Left colon (tissue), 2 donors: Measurements from ENCODE around the gene RAD51B. TPM values are rescaled to one million over a fixed set of nuclear protein-coding genes. Genes with fewer than 3 reads are reported as not detected.

Experiments
- ATAC-seq: fragments of 200-7000 bp; cut with Tn5 transposase; one replicate; pipeline ENCODE4 v1.9.1; 2020; ENCODE audit warnings: mild to moderate bottlenecking, moderate library complexity
- DNase-seq, 2 donors: peaks; one replicate each; pipeline ENCODE4 v3.0.0-alpha.2; 2020
- intact Hi-C, 2 donors: fragments of 100-400 bp; cut with DNase I in 1 of 2; cut with micrococcal nuclease in 1 of 2; formaldehyde crosslinking; loops; one replicate each; pipeline versions ENCODE4 v1.11.2 to v1.14.0; 2022; cut with DNase I, micrococcal nuclease
- total RNA-seq, 2 donors: library from RNA; stranded (reverse); fragmentation: NEBNext Ultra II Directional; extraction: Animal tissue kit (Norgen Biotek cat#: 25700); gene quantifications; one replicate each; pipeline ENCODE4 v1.2.1, GENCODE V29; 2021
- donor health status: DM: no; HTN: no; CAD: no.
- donor health status: DM: yes; HTN: yes; CAD: no.

RAD51B gene
- total RNA-seq, 2 donors from 2014 or later, result 13.7 to 16.8 TPM

DNA sequence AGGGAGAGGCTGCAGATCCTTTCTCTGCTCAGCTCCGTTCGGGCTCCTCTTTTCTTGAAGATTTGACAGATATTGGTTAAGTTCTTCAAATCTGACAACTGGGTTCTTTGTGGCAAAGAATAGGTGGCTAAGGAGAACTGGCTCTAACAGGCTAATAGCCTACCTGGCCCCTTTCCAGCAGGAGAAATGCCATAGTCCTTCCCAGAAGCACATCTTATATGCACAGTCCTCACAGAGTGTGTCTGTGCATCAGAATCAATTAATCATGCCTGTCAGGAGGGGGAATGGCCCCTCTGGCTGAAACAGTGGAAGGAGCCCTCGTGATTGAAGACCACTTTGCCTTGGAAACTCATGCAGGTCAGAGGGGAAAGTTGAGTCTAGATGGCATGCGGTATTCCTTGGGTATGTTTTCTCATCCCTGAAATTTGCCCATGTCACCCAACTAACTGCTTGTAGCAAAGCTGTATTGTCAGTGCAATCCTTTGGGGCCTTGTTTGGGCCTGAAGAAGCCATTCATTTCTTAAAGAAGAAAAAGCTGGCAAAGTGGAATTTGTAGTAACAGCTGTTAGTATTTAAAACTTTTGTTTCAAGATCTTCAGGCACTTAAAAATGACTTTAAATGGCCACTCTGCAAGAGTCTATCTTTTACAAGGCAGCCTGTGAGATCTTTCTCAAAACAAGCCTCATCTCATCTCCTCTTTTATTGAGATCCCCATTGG, 721.8 kb downstream of the RAD51B start:
- DNase-seq (no peak), ATAC-seq (no peak)
- intact Hi-C loops, result loop anchor here in 1 of 2 donors (10.0 kb wide), 2 partner anchors 297 to 597 kb away; no protein-coding TSS in a partner anchor

DNA sequence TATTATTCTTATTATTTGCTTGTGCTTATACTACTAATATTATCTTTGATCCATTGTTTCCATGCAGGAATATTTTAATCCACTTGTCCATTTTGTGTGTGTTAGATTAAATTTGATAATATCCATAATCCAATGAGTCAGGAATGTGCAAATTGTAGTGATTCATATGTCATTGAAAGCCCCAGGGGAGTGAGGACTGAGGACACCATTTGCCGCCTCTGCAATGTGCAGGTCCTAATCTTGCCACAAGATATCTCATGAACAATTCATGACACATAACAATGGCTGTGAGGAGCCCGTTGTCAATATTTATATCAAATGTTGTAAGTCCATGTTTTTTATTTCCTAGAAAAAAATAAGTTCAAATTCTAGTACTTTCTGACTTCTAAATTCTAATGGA, 722.8 kb downstream of the RAD51B start:
- intact Hi-C loops, result loop anchor here in 1 of 2 donors (10.0 kb wide), 2 partner anchors 298 to 598 kb away; no protein-coding TSS in a partner anchor
- ATAC-seq (no peak), DNase-seq (no peak)

DNA sequence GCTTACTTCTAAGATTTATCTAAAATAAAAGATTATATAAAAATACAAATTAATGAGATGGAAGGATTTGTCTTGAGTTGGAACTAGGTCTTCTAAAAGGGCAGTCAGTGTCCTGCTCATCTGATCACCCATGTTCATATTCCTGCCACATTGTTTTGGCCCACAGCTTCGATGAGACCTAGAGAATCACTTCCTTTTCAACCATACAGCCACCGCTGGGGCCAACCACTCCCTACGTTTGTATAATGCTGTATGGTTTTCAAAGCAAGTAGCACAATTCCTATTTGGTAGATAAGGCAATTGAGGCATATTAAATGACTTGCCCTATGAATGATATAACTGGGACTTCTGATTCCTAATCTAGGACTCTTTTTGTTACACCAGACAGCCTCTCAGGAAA, 723.9 kb downstream of the RAD51B start:
- intact Hi-C loops, result loop anchor here in 1 of 2 donors (10.0 kb wide), 2 partner anchors 299 to 599 kb away; no protein-coding TSS in a partner anchor
- no peak for ATAC-seq
- no peak for DNase-seq

DNA sequence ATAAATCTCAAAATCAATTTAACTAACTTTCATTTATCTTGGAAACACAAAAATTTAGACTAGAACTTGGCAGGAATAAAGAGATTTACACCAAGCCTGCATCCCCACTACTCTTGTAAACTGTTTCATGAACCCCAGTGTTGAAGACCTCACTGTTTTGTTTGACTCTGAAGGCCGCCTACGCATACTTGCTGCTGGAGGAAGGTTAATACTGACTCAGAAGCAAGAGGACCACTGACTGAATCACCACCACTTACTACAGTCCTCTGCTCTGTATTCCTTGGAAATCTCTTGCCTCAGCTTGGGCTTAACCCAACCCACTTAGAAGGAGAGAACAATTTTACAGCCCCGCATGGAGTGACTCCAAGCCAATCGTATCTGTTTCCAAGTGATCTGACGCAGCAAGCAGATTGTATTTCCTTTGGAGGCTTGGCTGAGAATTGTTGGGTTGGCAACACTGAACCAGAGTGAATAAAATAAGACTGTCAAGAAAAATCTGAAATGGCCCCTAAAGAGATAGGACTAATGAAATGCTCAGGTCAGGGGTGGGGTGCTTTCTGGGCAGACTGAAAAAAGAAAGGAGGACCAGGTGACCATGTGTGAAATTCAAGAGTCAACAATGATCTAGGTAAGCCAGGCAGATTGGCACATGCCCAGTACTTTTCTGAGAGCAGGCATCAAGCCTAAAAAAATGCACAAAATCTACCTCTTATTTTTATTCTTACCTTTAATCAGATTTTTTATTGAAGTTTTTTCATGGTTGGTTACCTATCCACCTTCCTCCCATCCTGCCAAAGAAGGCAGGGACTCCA, 724.7 kb downstream of the RAD51B start:
- intact Hi-C loops, result loop anchor here in 1 of 2 donors (10.0 kb wide), 2 partner anchors 299 to 599 kb away; no protein-coding TSS in a partner anchor
- ATAC-seq, result peak; percentile 38
- peak in 1 of 2 donors; percentile 78 for DNase-seq

DNA sequence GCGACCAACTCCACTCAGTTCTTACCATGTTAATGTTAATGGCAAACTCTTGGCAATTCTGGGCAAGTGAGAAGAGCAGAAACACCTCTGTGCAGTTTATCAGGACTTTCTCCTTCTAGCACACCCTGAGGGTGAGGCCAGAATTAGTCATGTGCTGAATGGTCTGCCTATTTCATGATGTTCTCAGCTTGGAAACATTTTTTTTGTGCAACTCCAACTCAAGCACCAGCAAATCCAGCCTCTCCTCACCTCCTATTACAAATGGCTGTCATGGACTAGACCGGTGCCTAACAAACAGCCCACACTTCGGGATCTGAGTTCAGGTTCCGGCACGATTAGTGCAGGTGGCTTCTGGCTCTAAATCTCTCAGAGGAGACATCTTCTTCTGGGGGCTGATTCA, 727.3 kb downstream of the RAD51B start:
- intact Hi-C loops, result loop anchor here in 1 of 2 donors (10.0 kb wide), 2 partner anchors 302 to 602 kb away; no protein-coding TSS in a partner anchor
- DNase-seq, result no peak
- no peak for ATAC-seq

DNA sequence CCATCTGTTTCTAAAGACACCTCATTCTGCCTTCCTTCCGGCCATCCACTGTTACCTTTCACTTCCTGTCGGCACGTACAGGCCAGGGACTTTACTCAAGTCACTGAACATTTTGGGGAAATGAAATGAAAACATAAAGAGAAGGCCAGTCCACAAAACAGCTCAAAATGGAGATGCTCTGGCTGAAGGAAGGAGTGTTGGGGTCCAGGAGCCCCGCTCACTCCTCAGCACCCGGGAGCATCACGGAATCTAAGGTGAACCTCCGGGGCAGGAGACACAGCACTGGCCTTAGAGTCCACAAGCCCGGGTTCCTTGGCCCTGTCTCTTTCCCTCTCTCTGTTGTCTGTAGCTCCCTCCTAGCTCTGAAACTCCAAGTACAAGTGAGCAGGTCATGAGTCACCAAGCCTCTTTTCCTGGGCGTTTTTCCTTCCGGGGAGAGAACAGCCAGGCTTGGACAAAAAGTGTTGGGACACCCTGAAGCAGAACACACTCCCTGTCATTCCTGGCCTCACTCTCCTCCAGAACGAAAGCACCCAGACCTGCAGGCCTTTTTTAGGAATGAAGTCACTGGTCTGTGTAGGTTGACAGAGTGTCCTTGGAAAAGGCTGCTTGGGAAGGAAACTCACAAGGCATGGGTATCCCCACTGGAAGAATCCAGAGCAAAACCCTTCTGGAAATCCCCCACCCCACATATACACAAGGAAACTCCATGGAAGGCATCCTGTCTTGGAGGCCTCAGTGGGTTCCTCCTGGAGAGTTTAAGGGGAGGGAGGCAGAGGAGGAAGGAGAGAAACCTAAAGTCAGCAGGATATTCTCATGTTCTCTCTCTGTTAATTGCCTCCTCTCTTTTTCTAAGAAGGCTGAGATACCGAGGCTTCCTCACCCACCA, 728.0 kb downstream of the RAD51B start:
- DNase-seq, result peak in 1 of 2 donors; percentile 79
- peak; percentile 22 for ATAC-seq
- intact Hi-C loops, result loop anchor here in 1 of 2 donors (10.0 kb wide), 2 partner anchors 303 to 603 kb away; no protein-coding TSS in a partner anchor

DNA sequence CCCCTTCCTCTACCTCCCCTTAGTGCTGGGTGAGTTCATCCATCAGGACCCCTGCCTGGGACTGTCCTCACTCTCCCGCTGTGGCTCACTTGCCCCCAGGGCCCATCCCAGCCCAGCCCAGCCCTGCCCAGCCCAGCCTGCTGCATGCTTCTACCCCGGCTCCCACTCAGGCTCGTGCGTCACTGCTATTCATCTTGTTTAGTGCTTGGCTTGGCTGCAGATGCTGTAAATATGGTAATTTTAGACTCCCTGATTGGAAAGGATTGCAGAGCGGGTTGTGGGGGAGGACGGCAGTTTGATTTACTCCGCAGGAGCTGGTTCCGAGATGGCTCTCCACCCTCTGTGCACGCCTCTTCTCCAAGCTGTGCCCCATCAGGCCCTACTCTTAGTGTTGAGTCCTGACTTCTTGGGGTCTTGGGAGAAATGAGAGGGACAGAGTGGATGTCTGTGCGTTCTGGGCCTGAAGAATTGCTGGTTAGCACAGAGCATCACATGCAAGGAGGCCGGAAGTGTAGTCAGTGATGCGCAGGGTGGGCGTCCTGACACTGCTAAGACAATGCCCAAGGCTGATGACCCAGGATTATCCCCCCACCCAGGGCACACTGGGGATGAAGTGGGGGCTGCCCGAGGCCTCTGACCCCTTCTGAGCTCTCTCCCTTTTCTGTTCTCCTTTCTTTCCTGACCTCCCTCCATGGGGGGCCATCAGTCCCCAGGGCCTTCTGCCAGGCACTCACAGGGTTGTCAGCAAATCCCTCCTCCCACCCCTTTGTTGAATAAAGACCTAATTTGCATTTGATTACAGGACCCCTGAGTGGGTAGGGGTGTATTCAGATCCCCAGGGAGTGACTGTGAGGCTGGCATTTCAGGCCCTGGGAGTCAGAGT, 728.9 kb downstream of the RAD51B start:
- peak; percentile 63 for ATAC-seq
- peak; percentile 56 to 83 for DNase-seq
- intact Hi-C loops, result loop anchor here in 1 of 2 donors (10.0 kb wide), 2 partner anchors 304 to 604 kb away; no protein-coding TSS in a partner anchor

DNA sequence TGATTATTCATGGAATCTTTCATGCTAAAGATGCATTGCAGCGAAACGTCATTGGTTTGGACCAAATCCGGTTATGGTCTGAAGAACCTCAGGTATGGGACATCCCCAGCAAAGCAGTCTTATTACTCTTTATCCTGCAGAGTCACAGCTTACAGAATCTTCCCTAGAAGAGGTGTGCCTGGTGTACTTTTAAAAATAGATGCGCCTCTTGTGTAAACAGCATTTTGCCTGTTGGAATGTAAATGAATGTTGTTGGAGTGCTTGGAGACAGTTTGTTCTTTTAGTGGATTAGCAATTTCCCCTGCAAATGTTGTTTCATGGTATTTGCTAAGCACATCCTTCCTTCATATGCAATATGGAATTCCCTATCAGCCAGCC, 730.7 kb downstream of the RAD51B start:
- DNase-seq (no peak), ATAC-seq (no peak)
- intact Hi-C loops, result no loop called here

DNA sequence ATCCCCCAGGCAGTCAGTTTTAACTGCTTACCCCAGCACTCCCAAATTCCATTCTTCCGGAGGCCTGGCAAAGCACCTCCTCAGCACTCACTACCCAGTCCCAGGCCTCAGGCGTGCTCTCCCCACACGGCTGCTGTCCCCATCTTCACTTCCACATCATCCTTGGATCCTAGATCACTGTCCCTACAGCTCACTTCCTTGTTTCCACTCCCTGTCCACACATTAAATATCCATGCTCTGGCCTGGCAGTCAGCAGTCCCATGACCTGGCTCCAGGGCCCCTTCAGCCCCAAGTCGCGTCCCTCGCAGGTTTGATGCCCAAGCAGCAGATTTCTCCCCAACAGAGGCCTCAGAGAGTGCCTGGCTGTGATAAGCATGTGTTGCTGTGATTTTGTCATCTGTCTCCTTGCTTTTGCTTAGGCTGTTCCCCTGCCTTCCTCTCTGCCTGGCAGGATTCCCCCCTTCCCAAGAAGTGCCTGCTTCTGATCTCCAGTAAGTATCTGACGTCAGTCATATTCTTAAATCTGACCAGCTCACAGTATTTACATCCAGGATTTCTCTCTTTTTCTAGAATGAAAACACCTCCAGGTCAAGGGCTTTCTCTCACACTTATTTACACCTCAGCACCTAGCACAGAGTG, 731.6 kb downstream of the RAD51B start:
- intact Hi-C loops, result no loop called here
- no peak for DNase-seq
- ATAC-seq, result no peak

DNA sequence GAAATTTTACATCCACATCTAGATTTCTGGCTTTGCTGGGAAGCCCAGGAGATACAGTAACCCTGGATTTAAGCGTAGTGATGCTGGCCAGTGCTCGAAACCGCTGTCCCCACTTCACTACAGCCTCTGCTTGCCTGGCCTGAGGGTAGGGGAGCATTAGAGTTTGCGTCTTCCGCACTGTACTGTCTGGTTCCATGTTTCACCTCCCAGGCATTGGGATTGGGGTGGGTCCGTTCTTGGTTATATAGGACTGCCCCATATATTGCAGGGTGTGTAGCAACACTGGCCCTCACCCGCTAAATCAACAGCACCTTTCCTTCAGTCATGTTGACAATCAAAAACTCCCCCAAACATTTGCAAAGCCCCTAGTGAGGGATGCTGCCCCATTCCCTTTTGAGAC, 732.5 kb downstream of the RAD51B start:
- DNase-seq, result no peak
- peak; percentile 44 for ATAC-seq
- intact Hi-C loops, result no loop called here

DNA sequence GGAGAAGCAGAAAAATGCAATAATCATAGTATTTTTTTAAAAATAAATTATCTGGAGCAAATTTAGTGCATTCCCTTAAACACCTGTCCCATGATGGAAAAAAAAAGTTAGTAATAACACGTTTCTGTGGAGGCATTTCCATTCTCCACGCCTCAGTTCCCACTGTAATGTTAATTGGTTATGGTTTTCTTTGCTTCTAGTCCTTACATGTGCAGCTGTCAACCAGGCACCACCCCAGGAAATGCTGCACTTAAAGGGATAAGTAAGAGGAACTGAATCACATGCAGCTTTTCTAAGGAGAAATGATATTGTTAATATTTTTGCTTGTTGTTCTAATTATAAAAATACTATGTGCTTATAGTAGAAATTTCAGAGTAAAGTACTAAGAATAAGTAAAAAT, 733.0 kb downstream of the RAD51B start:
- no peak for DNase-seq
- ATAC-seq, result peak; percentile 51
- intact Hi-C loops, result no loop called here

DNA sequence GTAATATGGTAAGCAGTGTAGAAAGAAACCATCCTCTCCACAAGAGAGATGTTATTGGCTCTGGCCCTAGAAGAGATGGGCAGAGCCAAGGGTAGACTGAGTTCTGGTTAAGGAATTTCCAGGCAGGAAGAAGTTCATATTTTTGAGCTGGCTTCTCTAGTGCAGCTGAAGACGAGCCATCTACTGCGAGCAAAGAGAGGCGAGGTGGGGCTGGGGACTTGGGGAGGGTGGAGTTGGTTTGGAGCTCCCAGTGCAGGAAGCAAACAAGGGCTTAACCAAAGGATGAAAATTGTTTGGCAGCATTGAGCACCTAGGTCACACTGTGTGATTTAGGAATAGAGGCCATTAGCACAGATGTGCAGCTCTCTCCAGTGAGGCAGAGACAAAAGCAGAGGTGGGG, 733.7 kb downstream of the RAD51B start:
- intact Hi-C loops, result no loop called here

DNA sequence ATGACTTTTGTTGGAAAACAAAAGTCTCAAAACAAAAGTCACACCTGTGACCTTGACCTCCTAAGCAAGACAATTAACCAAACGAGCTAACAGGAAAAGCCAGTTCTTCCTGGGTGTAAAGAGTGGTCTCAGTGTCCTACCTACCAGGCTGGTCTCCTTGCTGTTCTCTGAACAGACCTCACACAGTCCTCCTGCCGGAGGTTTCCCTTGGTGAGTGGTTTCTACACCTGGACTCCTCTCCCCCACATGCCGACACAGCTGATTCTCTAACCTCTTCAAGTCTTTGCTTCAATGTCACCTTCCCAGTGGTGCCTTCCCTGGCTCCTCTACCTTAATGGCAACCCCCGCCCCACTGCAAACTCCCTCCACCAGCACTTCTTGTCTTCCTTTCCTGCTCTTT, 734.7 kb downstream of the RAD51B start:
- ATAC-seq (no peak), DNase-seq (no peak)
- intact Hi-C loops, result no loop called here

More for the DNA sequence above, 733.7 kb downstream of the RAD51B start:
- ATAC-seq (no peak), DNase-seq (no peak)

DNA sequence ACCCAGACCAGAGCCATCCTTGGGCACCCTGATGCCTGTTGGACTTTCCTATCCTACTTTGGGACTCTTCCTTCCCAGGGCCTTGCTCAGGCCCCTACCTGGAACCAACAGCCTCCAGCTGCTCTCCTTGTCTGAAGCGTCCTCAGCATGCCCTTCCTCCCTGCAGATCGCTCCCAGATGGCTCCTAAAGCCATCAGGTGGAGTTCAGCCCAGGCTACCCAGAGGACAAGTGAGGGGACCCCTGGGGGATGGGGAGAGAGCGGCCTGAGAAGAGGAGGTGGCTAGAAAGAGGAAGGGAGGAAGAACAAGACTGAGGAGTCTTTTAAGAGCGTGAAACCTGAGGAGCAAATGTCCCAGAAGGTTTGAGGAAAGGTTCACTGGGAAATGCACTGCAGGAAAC, 736.7 kb downstream of the RAD51B start:
- ATAC-seq (no peak), DNase-seq (no peak)
- intact Hi-C loops, result no loop called here

DNA sequence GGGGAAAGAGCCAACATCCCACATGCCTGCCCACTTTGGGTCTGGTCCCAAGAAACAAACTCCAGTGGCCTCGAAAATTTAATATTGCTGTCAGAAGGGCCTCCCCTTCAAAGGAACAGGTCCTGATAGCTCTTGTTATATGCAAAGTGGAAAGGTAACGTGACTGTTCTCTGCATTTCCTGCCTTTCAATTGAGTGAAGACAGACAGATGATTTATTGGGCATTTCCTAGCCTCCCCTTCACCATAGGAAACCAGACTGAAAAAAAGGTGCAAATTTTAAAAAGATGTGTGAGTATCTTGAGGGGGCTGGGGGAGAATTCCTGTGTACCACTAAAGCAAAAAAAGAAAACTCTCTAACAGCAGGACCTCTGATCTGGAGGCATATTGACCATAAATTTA, 738.1 kb downstream of the RAD51B start:
- no peak for ATAC-seq

DNA sequence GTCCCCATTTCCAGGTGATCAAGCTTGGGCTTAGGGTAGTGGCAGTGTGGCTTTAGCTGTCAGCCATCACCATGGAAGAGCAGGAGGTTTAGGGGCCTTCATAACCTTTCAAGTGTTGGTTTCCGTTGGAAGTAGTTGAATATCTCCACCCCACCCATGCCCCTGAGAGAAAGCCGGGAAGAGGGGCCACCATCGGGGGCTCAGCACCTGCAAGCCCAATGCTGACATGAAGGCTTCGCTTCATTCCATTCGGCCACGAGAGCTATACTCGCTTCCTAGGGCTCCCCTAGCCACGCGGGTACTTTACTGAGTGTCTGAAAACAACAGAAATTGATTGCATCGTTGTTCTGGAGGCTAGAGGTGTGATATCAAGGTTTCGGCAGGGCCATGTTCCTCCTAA, 738.5 kb downstream of the RAD51B start:
- intact Hi-C loops, result no loop called here
- no peak for DNase-seq
- ATAC-seq, result no peak

More for the DNA sequence above, 738.1 kb downstream of the RAD51B start:
- intact Hi-C loops, result no loop called here
- DNase-seq, result no peak

DNA sequence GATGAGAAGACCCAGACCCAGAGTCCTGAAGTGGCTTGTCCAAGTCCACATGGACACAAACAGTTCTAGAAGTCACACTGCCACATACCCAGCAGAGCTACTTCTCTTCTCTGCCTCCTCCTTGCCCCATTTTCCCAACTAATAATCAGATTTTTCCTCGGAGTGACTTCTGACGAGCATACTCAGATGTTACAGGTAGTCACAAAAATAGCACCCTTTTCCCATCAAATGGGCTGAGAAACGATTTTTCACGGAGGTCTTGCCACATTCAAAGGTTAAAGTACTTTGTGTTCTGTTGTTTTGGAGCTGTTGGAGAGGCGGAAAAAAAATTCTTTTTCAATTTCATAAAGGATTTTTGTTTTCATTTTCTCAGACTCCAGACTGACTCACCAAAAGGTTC, 740.4 kb downstream of the RAD51B start:
- intact Hi-C loops, result no loop called here
- ATAC-seq, result no peak
- no peak for DNase-seq
